Skeletal muscle satellite cell (primary cell): ENCODE data around the gene NIPAL1.

Experiments
- H3K27me3 ChIP-seq: 2 replicates; pipeline ENCODE4 v1.7.0; 2013; ENCODE audit warnings: low read length; ENCODE audit not compliant: control insufficient read depth, insufficient read depth
- H3K36me3 ChIP-seq: 2 replicates; pipeline ENCODE4 v1.7.0; 2013; ENCODE audit warnings: mild to moderate bottlenecking, control low read depth, low read length; ENCODE audit not compliant: insufficient read depth
- H3K4me1 ChIP-seq: 2 replicates; pipeline ENCODE4 v1.7.0; 2013; ENCODE audit warnings: low read length; ENCODE audit not compliant: control insufficient read depth, insufficient read depth
- H3K4me2 ChIP-seq: 2 replicates; pipeline ENCODE4 v1.7.0; 2013; ENCODE audit warnings: mild to moderate bottlenecking, low read length
- H3K4me3 ChIP-seq: 2 replicates; pipeline ENCODE4 v1.7.0; 2013; ENCODE audit warnings: low read length
- H3K9ac ChIP-seq: 2 replicates; pipeline ENCODE4 v1.7.0; 2013; ENCODE audit warnings: mild to moderate bottlenecking, low read depth, low read length, moderate library complexity
- H3K9me3 ChIP-seq: replicated peaks from 2 replicates; pipeline ENCODE4 v1.7.0; 2013; ENCODE audit warnings: mild to moderate bottlenecking, control low read depth, low read length

NIPAL1 gene

DNA sequence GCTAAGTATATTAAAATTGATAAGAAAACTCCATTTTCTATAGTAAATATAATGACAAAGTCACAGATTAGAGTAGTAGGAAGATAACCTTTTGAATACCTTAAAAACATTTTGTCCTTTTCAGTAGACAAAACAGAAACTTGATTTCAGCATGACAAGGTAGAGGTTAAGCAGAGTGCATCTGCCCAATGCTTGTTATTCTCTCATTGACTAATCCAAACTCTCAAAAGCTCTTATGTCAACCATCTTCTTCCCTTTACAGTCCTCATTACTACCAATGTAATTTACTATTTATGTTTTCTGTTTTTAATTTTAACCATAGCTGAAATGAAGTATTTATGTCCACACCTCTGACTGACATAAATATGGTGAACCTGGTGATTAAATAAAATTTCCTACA is 11.1 kb downstream of the NIPAL1 start:
- no peaks in the 10 kb centered on the region for H3K4me1 ChIP-seq
- H3K9ac ChIP-seq: no peak overlapping the region
- H3K9me3 ChIP-seq: no peaks in the 10 kb centered on the region
- H3K27me3 ChIP-seq: no peaks in the 10 kb centered on the region
- no peak overlapping the region for H3K4me3 ChIP-seq
- no peak overlapping the region for H3K4me2 ChIP-seq
- H3K36me3 ChIP-seq: no peaks in the 10 kb centered on the region

DNA sequence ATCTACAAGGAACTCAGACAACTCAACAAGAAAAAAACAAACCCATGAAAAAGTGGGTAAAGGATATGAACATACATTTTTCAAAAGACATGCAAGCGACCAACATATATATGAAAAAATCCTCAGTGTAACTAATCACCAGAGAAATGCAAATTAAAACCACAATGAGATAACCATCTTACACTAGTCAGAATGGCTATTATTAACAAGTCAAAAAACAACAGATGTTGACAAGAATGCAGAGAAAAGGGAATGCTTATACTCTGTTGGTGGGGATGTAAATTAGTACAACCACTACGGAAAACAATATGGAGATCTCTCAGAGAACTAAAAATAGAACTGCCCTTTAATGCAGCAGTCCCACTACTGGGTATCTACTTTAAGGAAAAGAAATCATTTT is 12.1 kb downstream of the NIPAL1 start:
- Histone ChIP-seq H3K9ac (no peak overlapping the region), H3K36me3 (no peaks in the 10 kb centered on the region), H3K9me3 (no peaks in the 10 kb centered on the region), H3K27me3 (no peaks in the 10 kb centered on the region), H3K4me1 (no peaks in the 10 kb centered on the region), H3K4me2 (no peak overlapping the region), H3K4me3 (no peak overlapping the region)

DNA sequence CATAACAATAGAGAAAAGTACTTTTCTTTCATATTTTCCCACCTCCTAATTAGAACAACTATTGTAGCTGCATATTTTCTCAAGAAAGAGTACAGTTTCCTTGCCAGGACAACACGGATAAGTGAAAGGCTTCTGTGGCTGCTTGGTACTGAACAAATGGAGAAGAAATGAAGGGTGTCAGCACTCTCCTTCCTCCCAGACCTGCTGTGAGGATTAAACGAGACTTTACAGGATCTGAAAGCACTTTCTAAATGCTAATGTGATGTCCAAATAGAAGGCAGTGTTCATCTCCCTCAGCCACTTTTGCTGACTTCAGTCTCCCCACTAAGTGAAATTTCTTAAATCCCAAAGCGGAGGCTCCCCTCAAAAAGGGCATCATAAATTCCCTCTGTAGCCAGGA is 13.9 kb downstream of the NIPAL1 start:
- H3K9me3 ChIP-seq: no peaks in the 10 kb centered on the region
- H3K4me3 ChIP-seq: no peak overlapping the region
- H3K4me1 ChIP-seq: no peaks in the 10 kb centered on the region
- H3K27me3 ChIP-seq: no peaks in the 10 kb centered on the region
- no peaks in the 10 kb centered on the region for H3K36me3 ChIP-seq
- no peak overlapping the region for H3K4me2 ChIP-seq
- H3K9ac ChIP-seq: no peak overlapping the region

DNA sequence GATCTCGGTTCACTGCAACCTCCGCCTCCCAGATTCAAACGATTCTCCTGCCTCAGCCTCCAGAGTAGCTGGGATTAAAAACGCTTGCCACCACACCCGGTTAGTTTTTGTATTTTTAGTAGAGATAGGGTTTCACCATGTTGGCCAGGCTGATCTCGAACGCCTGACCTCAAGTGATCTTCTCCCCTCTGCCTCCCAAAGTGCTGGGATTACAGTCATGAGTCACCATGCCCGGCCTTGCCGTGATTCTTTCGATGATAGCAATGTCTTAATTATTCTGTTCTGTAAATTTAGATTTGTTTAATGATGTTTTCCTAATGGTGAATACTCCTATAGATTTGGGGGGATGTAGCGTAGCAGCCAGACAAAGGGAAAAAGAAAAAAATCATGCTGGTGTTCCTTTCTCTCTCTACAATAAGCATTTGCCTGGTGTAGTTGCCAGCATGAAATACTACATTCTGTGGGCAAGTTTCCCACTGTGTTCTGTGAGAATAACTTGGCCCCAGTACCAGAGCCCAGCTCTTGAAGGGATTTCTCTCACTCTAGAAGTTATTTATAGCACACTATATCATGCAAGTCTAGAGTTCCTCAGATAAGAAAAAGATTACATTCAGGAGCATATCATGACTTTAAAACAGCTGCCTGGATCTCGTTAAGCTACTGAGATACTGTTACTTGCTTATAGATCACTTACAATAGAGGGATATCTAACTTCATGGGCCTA is 15.4 kb downstream of the NIPAL1 start:
- Histone ChIP-seq H3K4me3 (no peak overlapping the region), H3K4me2 (no peak overlapping the region), H3K9ac (no peak overlapping the region), H3K9me3 (no peaks in the 10 kb centered on the region), H3K4me1 (no peaks in the 10 kb centered on the region), H3K27me3 (no peaks in the 10 kb centered on the region), H3K36me3 (no peaks in the 10 kb centered on the region)

DNA sequence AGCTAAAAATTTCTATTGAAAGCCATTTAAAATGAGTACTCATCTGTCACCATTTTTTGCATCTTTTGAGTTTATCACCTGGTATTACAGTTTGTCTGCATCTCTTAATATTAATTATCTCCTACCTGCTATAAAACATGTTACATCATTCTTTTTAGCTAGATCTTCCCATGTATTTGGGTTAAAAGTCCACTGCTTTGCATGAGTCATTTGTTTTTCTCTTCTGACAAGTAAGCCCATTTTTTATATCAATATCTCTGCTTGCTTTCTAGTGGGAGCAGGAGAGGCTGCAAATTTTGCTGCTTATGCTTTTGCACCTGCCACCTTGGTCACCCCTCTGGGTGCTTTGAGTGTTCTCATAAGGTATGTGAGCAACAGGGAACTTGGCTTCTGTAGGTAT is 16.1 kb downstream of the NIPAL1 start:
- Histone ChIP-seq H3K9ac (no peak overlapping the region), H3K27me3 (no peaks in the 10 kb centered on the region), H3K4me2 (no peak overlapping the region), H3K4me1 (no peaks in the 10 kb centered on the region), H3K36me3 (no peaks in the 10 kb centered on the region), H3K9me3 (no peaks in the 10 kb centered on the region), H3K4me3 (no peak overlapping the region)

DNA sequence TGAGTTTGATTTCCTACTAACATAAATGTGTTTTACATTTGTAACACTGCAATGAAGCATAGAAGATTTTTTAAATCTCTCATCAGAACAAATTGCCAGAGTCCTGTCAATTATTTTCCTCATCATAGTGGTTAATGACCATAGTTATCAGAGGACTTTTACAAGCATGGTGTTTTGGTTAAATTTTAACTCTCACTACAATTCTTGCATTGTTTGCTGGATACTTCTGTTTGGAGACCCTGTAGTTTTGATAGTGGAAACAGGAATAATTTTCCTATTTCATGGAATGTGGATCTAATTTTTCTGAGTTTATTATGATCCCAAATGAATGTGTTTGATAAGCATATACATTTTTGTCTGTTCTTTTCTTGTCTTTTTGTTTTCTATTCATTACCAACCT is 16.8 kb downstream of the NIPAL1 start:
- Histone ChIP-seq H3K9ac (no peak overlapping the region), H3K4me3 (no peak overlapping the region), H3K36me3 (no peaks in the 10 kb centered on the region), H3K9me3 (no peaks in the 10 kb centered on the region), H3K4me2 (no peak overlapping the region), H3K27me3 (no peaks in the 10 kb centered on the region), H3K4me1 (no peaks in the 10 kb centered on the region)

DNA sequence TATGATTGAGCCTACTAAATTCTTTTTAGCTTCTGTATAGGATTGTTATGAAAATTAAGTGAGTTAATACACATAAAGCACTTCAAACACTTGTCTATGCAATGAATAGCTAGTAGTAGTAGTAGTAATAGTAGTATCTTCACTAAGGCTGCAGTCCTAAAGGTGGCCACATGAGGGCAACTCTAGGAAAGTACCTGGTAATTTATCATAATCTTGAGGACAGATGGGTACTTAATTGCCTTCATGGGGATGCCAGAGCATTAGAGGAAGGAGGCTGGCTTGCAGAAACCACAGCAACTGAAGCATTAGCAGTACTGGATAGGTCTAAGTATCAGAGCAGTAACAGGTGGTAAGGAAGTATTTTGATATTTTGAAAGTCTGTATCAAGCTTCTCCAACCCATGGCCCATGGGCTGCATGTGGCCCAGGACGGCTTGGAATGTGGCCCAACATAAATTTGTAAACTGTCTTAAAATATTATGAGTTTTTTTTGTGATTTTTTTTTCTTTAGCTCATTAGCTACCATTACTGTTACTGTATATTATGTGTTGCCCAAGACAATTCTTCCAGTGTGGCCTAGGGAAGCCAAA is 17.3 kb downstream of the NIPAL1 start:
- Histone ChIP-seq H3K4me3 (no peak overlapping the region), H3K36me3 (no peaks in the 10 kb centered on the region), H3K27me3 (no peaks in the 10 kb centered on the region), H3K9me3 (no peaks in the 10 kb centered on the region), H3K4me1 (no peaks in the 10 kb centered on the region), H3K9ac (no peak overlapping the region), H3K4me2 (no peak overlapping the region)

DNA sequence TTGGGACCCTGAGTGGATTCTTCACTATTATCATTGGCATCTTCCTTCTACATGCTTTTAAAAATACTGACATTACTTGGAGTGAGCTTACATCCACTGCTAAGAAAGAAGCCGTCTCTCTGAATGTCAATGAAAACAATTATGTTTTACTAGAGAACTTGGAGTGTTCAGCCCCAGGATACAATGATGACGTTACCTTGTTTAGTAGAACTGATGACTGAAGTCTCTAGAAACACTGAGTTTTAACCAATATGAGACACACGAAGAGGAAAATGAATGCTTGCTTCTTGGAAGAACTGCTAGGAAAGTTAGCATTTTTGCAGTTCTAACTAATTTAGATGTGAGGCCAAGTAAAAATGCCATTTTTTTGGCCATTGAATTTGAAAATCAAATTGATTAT is 19.4 kb downstream of the NIPAL1 start:
- no peaks in the 10 kb centered on the region for H3K36me3 ChIP-seq
- H3K4me2 ChIP-seq: no peak overlapping the region
- H3K9ac ChIP-seq: no peak overlapping the region

DNA sequence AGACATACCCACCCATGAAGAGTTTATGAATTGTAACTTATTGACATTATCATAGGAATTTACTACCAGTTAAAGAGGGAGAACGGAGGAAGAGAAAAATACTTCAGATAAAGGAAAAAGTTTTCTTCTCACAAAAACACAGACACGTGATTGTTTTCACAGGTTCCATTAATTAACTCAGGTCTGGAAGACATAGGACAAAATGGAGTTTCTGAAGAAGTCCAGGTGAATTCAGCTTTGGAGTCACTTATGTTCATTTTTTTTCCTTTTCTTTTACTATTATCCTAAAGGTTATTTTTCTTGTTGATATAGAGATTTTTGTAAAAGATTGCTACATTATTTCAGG is 20.5 kb downstream of the NIPAL1 start:
- H3K27me3 ChIP-seq: peaks cover 3% of the 10 kb centered on the region
- H3K9me3 ChIP-seq: no peaks in the 10 kb centered on the region
- no peak overlapping the region for H3K9ac ChIP-seq
- no peak overlapping the region for H3K4me3 ChIP-seq
- no peaks in the 10 kb centered on the region for H3K36me3 ChIP-seq
- H3K4me1 ChIP-seq: no peaks in the 10 kb centered on the region
- H3K4me2 ChIP-seq: no peak overlapping the region

More for the DNA sequence above, 19.4 kb downstream of the NIPAL1 start:
- no peak overlapping the region for H3K4me3 ChIP-seq
- H3K27me3 ChIP-seq: no peaks in the 10 kb centered on the region
- H3K4me1 ChIP-seq: no peaks in the 10 kb centered on the region
- no peaks in the 10 kb centered on the region for H3K9me3 ChIP-seq

DNA sequence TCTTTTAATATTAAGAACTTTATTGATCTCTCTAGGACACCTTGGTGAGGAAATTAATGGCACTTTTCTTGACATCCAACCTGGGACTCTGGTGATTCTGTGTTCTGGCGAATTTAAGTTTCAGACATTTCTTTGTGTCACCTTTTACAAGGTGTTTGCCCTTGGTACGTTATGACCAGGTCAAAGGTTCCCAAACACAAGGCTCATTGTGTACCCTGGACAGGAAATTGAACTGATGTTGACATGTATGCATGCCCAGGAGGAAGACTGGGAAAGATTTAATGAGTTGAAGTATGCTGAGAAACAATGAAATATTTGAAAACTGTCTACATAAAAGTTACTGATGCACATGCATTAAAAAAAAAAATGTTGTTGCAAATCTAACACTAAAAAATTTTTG is 22.1 kb downstream of the NIPAL1 start:
- Histone ChIP-seq H3K27me3 (peaks cover 13% of the 10 kb centered on the region), H3K4me1 (no peaks in the 10 kb centered on the region), H3K9ac (no peak overlapping the region), H3K36me3 (no peaks in the 10 kb centered on the region), H3K4me2 (no peak overlapping the region), H3K9me3 (no peaks in the 10 kb centered on the region), H3K4me3 (no peak overlapping the region)

DNA sequence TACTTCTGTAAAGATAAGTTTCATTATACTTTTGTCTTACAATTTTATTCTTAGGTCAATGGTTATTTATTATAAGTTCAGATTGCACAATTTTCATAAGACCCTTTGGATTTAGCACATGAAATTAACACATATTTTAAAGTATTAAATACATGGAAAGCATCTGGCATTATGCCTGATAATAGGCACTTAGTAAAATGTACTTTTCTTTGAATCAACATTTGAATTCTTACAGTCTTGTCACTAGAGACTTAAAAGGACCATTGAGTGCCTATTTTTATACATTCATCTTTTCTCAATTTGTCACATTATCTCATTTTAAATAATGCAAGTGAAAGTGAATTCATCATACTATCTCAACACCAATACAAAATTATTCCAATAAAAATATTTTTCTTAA is 23.0 kb downstream of the NIPAL1 start:
- no peaks in the 10 kb centered on the region for H3K9me3 ChIP-seq
- no peak overlapping the region for H3K4me3 ChIP-seq
- H3K4me1 ChIP-seq: no peaks in the 10 kb centered on the region
- no peak overlapping the region for H3K4me2 ChIP-seq
- H3K36me3 ChIP-seq: no peaks in the 10 kb centered on the region
- no peak overlapping the region for H3K9ac ChIP-seq
- peaks cover 14% of the 10 kb centered on the region for H3K27me3 ChIP-seq

DNA sequence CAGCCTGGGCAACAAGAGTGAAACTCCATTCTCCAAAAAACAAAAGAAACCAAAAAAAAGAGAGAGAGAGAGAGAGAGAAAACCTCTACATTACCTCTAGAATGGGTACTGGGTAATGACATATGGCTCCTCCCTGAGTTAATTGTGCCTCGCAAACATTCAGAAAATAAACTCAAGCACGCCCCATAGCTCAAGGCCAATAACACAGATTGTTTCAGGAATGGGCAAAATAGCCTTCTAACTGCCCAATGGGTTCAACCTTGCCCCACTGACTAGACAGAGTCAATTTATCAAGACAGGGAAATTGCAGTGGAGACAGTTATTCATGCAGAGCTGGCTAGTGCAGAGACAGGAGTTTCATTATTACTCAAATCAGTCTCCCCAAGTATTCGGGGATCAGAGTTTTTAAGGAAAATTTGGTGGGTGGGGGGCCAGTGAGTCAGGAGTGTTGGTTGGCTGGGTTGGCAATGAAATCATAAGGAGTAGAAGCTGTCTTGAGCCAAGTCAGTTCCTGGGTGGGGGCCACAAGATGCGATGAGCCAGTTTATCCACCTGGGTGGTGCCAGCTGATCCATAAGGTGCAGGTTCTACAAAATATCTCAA is 25.1 kb downstream of the NIPAL1 start:
- Histone ChIP-seq H3K9ac (no peak overlapping the region), H3K36me3 (no peaks in the 10 kb centered on the region)

More for the DNA sequence above, 25.1 kb downstream of the NIPAL1 start:
- no peak overlapping the region for H3K4me2 ChIP-seq
- peaks cover 23% of the 10 kb centered on the region for H3K27me3 ChIP-seq
- H3K4me1 ChIP-seq: no peaks in the 10 kb centered on the region
- H3K9me3 ChIP-seq: no peaks in the 10 kb centered on the region
- no peak overlapping the region for H3K4me3 ChIP-seq
